Hypothalamus (tissue), 51 donors: ENCODE measurements around the gene PSMD8.
"Not testable (repeated sequence)": the region's sequence is repeated elsewhere in the genome, so short reads cannot be mapped to it uniquely, and the experiment has no call there.

Source experiments
- DNase-seq, 51 donors: peaks; one replicate each; lab custom pipeline; 2025; lab: John Stamatoyannopoulos, UW

PSMD8 gene

DNA sequence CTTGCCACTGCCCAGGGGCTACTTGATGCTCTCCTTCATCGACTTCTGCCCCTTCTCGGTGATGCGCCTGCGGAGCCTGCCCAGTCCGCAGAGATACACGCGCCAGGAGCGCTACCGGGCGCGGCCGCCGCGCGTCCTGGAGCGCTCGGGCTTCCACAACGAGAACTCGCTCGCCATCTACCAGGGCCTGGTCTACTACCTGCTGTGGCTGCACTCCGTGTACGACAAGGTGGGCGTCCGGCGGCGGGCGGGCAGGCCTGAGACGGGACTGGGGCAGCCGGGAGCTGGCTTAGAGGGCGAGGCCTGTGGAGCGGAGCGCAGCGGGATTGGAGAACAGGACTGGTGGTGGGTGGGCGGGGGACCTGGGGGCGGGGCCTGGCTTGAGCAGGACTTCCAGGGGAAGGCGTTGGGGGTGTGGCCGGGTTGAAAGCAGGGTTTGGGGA lies 12.7 kb upstream of the PSMD8 start:
- DNase-seq = peak in 41 of 51 donors; percentile 7 to 72 (median 32)

DNA sequence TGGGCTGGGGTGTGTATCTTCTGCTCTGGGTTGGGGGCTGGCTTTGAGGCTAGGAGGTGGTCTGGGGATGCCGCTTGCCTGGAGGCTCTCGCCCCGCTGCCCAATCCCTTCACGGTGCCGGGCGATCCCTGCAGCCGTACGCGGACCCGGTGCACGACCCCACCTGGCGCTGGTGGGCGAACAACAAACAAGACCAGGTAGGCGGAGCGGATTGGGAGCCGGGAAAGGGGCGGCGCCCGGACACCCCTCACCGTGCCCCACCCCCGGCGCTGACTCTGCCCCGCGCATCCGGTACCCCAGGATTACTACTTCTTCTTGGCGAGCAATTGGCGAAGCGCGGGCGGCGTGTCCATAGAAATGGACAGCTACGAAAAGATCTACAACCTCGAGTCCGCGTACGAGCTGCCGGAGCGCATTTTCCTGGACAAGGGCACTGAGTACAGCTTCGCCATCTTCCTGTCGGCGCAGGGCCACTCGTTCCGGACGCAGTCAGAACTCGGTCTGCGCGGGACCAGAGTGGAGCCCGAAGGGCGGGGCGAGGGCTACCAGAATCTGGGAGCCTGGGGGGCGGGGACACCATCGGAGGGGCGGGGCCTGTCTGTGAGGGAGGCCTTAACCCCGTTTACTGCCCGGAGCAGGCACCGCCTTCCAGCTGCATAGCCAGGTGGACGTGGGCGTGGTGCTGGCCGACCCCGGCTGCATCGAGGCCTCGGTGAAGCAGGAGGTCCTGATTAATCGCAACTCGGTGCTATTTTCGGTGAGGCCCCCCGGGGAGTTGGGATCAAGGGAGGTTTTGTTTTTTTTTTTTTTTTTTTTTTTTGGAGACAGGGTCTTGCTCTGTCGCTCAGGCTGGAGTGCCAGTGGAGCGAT lies 12.1 kb upstream of the PSMD8 start:
- peak in 11 of 51 donors; percentile 5 to 46 (median 31) for DNase-seq

DNA sequence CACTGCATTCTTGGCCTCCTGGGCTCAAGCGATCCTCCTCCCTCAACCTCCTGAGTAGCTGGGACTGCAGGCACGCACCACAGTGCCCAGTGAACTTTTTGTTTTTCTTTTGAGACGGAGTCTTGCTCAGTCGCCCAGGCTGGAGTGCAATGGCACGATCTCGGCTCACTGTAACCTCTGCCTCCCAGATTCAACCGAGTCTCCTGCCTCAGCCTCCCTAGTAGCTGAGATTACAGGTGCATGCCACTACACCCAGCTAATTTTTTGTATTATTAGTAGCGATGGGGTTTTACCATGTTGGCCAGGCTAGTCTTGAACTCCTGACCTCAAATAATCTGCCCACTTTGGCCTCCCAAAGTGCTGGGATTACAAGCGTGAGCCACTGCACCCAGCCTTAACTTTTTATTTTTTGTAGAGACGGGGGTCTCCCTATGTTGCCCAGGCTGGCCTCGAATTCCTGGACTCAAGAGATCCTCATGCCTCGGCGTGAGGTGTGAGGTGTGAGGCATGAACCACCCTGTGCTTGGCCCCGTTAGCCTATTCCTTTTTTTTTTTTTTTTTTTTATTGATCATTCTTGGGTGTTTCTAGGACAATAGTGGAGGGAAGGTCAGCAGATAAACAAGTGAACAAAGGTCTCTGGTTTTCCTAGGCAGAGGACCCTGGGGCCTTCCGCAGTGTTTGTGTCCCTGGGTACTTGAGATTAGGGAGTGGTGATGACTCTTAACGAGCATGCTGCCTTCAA lies 11.3 kb upstream of the PSMD8 start:
- DNase-seq = not testable (repeated sequence)

DNA sequence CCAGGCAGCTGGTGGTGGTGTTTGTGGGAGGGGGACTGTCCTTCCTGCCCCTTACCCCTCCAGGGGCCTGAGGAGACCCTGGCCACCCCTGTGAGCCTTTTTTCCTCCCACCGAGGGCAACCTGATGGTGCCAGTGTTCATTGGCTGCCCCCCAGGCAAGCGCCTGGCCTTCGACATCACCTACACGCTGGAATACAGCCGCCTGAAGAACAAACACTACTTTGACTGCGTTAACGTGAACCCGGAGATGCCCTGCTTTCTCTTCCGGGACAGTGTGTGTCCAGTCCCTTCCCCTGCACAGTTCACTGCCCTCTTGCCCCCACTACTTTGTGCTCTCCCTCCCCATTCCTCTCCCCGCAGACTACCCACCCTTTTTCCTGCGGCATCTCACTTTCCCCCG lies 7.3 kb upstream of the PSMD8 start:
- DNase-seq = no peak

DNA sequence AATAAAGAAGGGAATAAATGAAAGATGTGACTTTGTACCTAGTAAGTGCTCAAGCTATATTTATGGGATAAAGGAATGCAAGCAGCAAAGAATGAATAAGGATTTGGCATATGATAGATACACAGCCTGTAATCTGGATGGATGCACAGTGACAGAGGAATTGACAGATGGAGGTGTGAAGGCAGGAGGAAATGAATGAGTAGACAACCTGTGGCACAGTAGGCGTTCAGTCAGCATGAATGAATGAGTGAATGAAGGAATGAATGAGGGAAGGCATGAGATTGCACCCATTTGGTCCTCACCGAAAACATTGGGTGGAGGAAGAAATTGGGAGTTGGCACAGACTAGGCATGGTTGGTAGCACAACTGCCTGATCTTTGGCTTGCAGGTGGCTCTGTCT lies 4.8 kb upstream of the PSMD8 start:
- DNase-seq = no peak

DNA sequence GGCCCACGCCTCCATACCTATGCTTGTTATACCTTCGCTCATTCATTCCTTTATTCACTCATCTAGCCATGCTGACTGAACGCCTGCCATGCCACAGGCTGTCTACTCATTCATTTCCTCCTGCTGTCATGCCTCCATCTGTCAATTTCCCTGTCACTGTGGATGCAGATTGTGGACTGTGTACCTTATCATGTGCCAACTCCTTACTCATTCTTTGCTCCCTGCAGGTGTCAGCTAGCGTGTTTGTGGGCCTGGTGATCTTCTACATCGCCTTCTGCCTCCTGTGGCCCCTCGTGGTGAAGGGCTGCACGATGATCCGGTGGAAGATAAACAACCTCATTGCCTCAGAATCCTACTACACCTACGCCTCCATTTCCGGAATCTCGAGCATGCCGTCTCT lies 4.1 kb upstream of the PSMD8 start:
- no peak for DNase-seq

DNA sequence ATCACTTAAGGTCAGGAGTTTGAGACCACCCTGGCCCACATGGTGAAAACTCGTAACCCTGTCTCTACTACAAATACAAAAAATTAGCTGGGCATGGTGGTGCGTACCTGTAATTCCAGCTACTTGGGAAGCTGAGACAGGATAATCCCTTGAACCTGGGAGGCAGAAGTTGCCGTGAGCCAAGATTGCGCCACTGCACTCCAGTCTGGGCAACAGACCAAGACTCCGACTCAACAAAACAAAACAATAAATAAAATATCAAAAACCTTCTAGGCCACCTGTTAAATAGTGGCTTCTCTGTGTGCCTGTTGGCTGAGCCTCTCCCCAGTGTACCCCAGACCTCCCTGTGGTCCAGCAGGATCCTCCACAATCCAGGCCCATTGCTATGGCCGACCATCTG lies 3.3 kb upstream of the PSMD8 start:
- DNase-seq = no peak

DNA sequence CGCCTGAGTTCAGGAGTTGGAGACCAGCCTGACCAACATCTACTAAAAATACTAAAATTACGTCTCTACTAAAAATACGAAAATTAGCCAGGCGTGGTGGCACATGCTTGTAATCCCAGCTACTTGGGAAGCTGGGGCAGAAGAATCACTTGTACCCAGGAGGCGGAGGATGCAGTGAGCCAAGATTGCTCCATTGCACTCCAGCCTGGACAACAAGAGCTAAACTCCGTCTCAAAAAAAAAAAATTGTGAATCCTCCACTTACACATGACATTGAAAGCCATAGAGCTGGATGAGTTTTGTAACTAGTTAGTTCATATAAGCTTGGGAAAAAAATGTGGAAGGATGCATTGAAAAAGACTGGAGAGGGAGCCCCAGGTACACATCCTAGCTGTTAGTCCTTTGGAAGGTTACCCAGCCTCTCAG lies 452 bp upstream of the PSMD8 start:
- DNase-seq = no peak

DNA sequence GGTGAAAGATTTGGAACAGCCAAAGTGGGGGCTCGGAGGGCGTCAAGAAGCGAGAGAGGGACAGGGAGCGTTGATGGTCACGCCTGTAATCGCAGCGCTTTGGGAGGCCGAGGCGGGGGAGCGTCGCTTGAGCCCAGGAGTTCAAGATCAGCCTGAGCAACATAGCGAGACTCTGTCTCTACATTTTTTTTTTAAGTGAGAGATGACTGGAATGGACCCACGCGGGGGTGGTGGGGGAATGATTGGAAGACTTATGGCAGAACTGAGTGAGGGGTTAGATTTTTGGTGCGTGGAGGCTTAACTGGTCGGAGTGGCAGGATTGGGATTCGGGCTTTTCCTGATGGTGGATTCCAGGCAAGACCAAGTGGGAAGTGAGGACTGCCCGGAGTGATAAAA lies 725 bp downstream of the PSMD8 start:
- no peak for DNase-seq

DNA sequence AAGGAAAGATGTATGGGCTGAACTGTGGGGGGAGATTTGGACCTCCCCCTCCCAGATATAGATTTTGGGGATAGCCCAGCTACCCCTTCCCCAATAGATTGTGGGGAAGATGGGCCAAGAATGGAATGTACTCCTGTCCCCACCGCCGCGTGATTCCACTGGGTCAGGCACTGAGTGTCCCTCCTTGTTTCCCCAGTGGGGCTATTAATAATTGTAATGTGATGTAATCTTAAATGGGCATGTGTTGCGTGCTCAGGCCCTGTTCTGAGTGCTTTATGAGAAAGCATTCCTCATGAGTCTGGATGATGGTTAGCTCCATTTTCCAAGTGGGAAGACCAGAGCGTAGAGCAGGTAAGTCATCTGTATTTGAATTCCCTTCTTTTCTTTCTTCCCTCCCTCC lies 1.4 kb downstream of the PSMD8 start:
- no peak for DNase-seq

DNA sequence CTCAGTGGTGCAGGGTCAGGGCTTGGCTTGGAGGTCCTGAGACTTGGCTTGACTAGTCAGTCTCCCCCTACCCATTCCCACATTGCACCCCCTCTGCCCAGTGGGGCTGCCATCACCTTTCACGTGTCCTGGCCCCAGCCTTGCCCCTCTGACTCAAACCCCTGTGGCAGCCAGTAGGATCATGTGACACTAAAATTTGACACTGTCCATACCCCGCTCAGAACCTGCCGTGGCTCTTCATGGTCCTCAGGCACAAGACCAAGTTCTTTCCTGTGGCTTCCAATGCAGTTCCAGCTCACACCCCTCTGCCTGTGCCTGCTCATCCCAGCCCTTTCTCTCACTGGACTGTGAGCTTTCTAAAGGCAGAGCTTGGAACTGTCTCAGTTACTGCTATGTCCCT lies 2.2 kb downstream of the PSMD8 start:
- DNase-seq = no peak

DNA sequence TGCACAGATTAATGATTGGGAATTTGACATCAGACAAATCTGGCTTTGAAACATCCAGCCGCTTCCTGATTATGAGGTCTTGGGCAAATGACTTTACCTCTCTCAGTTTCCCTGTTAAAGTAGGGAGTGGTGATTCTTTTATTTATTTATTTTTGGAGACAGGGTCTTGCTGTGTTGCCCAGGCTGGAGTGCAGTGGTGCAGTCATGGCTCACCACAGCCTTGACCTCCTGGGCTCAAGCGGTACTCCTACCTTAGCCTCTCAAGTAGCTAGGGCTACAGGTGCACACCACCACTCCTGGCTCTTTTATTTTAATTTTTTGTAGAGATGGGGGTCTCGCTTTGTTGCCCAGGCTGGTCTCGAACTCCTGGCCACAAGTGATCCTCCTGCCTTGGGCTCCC lies 2.7 kb downstream of the PSMD8 start:
- DNase-seq = no peak

DNA sequence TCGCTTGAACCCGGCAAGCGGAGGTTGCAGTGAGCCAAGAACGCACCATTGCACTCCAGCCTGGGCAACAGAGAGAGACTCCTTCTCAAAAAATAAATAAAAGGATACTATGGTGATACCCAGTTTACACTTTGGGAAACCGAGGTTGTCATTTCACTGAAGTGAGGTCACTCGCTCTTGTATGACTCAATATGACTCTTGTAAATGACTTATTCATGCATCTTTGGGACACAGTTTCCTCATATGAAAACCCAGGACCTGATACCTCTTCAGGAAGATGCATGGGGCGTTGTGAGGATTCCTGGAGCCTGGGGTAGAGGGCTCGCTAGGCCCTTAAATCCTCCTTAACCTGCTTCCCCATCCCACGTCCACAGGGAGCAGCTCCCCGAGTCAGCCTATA lies 4.5 kb downstream of the PSMD8 start:
- DNase-seq = no peak

DNA sequence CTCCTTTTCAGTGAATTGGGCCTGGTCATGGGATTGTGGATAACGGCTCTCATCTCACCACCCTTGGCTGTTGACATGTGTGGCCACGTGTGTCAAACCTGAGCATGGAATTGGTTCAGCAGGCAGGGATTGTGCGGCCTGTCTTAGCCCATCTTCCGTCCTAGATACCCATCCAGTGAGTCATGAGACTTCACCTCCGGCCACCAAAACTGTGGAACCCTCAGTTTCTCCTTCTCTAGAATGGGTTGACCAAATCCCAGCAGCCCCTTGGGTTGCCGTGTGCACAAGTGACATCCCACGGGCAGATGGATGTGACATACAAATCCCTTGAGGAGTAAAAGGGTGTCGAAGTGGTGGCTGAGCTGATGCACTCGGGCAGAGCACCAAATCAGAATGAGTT lies 6.8 kb downstream of the PSMD8 start:
- DNase-seq = no peak

DNA sequence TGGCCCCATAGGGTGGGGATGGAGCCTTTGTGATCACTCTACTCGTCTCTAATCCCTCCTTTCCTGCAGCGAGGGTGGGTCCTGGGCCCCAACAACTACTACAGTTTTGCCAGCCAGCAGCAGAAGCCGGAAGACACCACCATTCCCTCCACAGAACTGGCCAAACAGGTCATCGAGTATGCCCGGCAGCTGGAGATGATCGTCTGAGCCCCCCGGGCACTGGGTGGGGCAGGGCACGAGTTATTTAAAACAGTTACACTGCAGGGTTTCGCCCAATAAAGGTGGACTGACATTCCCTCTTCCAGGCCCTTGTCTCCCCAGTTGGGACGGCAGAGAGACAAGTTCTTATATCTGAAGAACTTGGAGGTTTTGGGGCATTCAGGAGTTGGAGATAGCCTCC lies 8.8 kb downstream of the PSMD8 start:
- no peak for DNase-seq

DNA sequence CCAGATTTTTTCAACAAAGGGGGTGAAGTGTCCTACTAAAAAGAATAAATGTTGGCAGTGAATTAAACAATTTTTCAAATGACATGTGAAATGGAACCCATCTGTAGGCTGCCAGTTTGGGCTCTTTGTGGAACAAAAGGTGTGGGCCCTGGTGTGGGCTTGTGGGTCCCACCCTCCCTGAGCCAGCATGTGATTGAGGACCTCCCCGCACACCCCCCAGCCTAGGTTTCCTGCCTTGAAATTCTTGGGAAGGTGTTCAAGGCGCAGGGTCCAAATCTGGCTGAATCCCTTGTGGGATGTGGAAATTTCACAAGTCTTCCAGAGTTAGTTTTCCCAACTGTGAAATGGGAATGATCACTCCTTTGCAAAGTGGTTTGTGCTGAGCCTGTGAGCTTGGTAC lies 9.4 kb downstream of the PSMD8 start:
- DNase-seq = no peak

DNA sequence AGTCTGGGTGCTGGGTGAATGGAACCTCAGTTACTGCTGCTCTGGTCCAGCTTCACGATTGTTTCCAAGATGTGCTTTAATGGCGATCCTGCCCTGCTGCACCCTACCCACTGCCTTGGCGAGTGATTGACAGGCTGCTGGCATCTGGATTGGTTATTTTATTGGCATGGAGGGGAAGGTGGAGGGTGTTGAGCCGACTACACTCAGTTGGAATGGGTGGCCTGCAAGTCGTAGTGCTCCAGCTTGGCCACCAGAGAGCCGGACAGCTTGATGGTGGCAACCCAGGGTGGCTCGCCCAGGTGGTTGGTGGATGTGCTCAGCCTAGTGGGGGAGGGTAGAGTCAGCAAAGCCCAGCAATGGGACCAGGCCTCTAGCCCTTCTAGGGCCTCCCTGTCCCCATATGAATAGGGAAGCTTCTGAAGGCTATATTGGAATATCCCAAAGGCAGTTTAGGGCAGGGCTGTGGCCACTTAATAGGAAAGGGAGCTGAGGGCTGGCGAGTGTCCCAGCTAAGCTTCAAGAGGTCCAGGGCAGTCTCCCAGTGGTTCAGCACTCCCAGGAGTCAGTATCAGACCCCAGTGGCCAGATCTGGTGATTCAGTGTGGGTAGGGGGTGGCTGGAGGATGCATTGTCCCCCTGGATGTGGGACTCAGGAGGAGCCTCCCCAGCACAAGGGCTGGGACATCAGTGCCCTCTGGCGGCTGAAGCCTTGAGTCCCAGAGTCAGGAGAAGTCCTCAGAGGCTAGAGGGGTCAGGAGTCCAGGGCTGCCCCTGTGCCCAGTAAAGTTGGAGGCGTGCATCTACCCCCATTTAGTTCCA lies 10.0 kb downstream of the PSMD8 start:
- no peak for DNase-seq

DNA sequence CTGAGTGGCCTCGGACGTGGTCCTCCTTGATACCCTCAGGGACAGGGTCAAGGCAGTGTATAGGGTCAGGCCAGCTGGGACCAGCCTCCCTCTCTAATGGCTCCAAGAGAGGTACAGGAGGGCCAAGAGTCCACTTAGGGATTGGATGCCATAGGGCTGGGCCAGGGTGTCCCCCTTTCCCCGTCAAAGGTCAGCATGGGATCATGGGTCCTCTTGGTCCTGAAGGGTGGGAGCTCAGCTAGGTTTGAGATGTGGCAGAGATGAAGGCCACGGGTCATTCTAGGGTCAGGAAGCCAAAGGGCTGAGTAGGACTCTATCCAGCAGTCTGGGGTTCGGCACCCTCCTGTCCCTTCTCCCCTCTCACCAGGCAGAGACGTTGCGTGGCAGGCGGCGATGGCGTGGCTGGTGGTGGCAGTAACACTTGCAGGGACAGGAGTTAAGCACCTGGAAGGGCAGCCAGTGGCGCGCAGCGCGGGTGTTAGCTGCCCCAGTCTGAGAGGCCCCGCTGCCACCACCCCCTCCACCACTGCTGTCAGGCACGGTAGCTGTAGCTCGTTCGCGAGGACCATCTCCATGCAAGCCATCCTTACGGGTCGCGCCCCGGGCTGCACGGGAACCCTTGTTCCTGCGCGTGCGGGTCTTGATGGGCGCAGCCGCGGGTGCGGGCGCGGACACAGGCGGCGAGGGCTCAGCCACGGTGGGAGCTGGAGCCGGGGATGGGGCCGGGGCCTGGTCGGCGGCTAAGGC lies 10.9 kb downstream of the PSMD8 start:
- no peak for DNase-seq

DNA sequence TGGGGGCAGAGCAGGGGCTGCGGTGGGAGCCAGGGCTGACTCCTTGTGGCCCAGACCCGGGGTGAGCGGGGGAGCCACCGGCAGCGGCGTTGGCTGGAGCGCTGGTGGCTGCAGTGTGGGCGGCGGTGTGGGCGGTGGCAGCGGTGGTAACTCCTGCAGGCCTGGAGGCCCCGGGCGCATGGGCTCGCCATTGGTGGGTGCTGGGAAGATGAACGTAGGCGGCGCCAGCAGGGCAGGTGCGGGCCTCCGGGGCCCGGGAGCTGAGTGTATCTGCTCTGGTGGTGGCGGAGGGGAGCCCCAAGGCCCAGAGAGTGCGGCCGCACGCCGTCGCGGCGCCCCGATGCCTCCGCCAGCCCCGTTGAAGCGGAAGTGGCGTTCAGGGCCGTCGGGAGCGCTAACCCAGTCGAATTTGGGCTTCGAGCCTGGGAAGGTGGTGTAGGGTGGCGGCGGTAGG lies 11.5 kb downstream of the PSMD8 start:
- no peak for DNase-seq

DNA sequence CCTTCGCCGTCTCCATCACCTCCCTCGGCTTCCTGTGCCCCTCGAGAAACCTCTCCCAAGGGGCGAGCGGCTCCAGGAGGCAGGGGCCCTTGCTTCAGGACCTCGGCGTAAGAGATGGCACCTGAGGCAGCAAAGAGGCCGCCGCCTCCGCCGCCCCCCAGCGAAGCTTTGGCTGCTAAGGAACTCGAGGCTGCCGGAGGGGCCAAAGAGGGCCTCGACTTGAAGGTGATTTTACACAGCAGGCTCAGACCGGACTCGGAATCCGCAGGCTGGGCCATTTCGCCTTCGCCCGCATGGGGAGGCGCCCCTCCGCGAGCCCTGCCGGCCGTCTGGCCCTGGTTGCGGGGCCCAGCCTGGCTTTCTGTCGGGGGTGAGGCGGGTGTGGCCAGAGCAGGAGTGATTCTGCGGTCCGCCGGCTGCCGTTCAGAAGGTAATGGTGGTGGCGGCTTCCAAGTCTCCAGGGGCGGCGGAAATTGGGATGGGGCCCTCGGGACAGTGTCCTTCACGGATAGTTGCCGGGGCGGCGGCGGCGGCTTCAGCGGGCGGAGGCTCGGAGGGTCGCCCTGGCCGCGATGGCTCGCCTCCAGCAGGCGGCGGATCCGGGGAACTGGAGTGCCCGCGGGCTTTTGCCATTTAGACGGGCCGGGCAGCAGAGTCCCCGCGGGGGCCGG lies 12.1 kb downstream of the PSMD8 start:
- no peak for DNase-seq
